ENCODE results near the gene GALNT7. TPM values are rescaled to one million over a fixed set of nuclear protein-coding genes. Genes with fewer than 3 reads are reported as not detected.

Gene GALNT7
- total RNA-seq, 1 experiment from 2014 or later: 16.8 TPM

DNA sequence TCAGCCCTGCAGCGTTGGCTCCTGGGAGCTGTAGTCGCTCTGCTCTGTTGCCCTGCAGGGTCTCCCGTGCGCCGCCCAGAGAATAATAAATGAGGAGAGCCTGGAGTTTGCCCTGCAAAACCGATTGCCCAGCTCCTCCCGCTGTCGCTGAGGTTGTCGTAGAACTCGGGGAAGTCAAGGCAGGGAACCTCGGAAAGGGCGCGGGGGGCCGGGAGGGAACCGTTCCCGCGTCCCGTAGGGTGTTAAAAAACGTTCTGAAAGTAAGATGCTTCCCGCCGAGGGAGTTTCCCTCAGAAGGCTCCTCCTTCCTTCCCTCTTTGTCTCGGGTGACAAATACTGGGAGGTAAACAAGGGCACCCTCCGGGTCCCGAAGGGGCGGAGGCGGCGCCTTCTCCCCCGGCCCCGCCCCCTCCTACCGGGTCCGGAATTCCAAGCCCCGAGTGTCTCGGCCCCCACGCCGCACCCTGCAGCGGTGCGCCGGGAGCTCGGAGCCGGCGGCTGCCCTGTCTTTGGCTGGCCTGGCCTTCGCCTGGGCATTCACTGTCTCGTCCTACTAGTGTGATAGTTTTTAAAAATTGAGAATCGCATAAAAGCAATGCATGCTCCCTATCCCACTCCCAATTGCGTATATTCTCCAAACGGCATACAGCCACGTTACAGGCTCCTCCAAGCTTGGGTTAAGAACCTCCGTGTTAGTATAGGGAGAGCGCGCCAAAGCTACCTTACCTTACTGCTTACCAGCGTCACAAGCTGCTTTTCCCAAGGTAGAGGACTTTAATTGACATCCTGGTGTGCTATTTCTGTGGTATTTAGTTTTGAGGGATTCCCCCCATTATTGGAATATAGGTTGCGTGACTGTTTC, 166.5 kb downstream of the GALNT7 start:
- ChIA-PET CTCF (interaction anchor here (0.6 to 1.2 kb wide), 5 partner anchors 16 to 114 kb away, joined by 3 to 20 read pairs (median 4); partner anchors contain the start of gene SAP30), POLR2A (interaction anchor here (0.6 to 3.1 kb wide), 11 partner anchors 11 to 600 kb away, joined by 3 to 113 read pairs (median 7); partner anchors contain the start of genes GALNT7 and SAP30)
- intact Hi-C loops (cut with micrococcal nuclease; ENCODE audit: unreplicated experiment): loop anchor here (1.0 to 10.0 kb wide), 3 partner anchors 10 to 860 kb away; partner anchors contain the start of gene SAP30
- Mint-ChIP-seq H3K4me3 (ENCODE audit: unreplicated experiment) (peak overlapping the region; percentile 86), H3K36me3 (ENCODE audit: insufficient read depth, unreplicated experiment) (peaks cover 52% of the 10 kb centered on the region), H3K27ac (ENCODE audit: unreplicated experiment) (peak overlapping the region; percentile 98), H3K27me3 (ENCODE audit: insufficient read depth, unreplicated experiment) (no peaks in the 10 kb centered on the region), H3K4me1 (ENCODE audit: low read depth, unreplicated experiment) (peaks cover 15% of the 10 kb centered on the region), H3K9me3 (ENCODE audit: unreplicated experiment) (no peaks in the 10 kb centered on the region)
- TSS peak; percentile 71 for BruUV-seq (replicated peaks)
- peak overlapping the region; percentile 62 for H3K4me3 ChIP-seq (ENCODE audit: low read depth, low read length)
- TF ChIP-seq, protein P1, sequence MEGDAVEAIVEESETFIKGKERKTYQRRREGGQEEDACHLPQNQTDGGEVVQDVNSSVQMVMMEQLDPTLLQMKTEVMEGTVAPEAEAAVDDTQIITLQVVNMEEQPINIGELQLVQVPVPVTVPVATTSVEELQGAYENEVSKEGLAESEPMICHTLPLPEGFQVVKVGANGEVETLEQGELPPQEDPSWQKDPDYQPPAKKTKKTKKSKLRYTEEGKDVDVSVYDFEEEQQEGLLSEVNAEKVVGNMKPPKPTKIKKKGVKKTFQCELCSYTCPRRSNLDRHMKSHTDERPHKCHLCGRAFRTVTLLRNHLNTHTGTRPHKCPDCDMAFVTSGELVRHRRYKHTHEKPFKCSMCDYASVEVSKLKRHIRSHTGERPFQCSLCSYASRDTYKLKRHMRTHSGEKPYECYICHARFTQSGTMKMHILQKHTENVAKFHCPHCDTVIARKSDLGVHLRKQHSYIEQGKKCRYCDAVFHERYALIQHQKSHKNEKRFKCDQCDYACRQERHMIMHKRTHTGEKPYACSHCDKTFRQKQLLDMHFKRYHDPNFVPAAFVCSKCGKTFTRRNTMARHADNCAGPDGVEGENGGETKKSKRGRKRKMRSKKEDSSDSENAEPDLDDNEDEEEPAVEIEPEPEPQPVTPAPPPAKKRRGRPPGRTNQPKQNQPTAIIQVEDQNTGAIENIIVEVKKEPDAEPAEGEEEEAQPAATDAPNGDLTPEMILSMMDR (IDR thresholded peaks at IDR 0.05; ENCODE audit: insufficient read depth in 1 of 2, low read depth in 1 of 2, low read length in 1 of 2, severe bottlenecking in 1 of 2, unreplicated experiment in 1 of 2): no peak
- H3K36me3 ChIP-seq (ENCODE audit: control insufficient read depth, insufficient read depth, low read length): no peaks in the 10 kb centered on the region; the same call in 1 of the 2 replicates
- DNase-seq: peak; percentile 91 to 92
- peaks cover 14% of the 10 kb centered on the region for H3K4me1 ChIP-seq
- H3K9me3 ChIP-seq: no peaks in the 10 kb centered on the region
- H3K27me3 ChIP-seq (replicated peaks; ENCODE audit: control insufficient read depth, insufficient read depth, low read length): no peaks in the 10 kb centered on the region

- intact Hi-C loops (cut with micrococcal nuclease; ENCODE audit: unreplicated experiment): loop anchor here (10.0 kb wide), 1 partner anchor 857 kb away; no protein-coding TSS in a partner anchor
- peaks cover 6% of the 10 kb centered on the region for H3K4me1 ChIP-seq
- no peak overlapping the region for H3K4me3 ChIP-seq (ENCODE audit: low read depth, low read length)
- H3K27ac Mint-ChIP-seq (ENCODE audit: unreplicated experiment): no peak overlapping the region
- no peak for DNase-seq
- TF ChIP-seq, protein P1 (IDR thresholded peaks at IDR 0.05; ENCODE audit: insufficient read depth in 1 of 2, low read depth in 1 of 2, low read length in 1 of 2, severe bottlenecking in 1 of 2, unreplicated experiment in 1 of 2): no peak
- no peaks in the 10 kb centered on the region for H3K9me3 ChIP-seq
- POLR2A ChIA-PET: no interaction called here
- no peaks in the 10 kb centered on the region for H3K27me3 Mint-ChIP-seq (ENCODE audit: insufficient read depth, unreplicated experiment)
- H3K36me3 Mint-ChIP-seq (ENCODE audit: insufficient read depth, unreplicated experiment): peaks cover 31% of the 10 kb centered on the region
- H3K9me3 Mint-ChIP-seq (ENCODE audit: unreplicated experiment): no peaks in the 10 kb centered on the region
- no peak overlapping the region for H3K4me3 Mint-ChIP-seq (ENCODE audit: unreplicated experiment)
- no TSS peak for BruUV-seq (replicated peaks)
- peaks cover 7% of the 10 kb centered on the region for H3K4me1 Mint-ChIP-seq (ENCODE audit: low read depth, unreplicated experiment)
- no peaks in the 10 kb centered on the region for H3K27me3 ChIP-seq (replicated peaks; ENCODE audit: control insufficient read depth, insufficient read depth, low read length)
- no peaks in the 10 kb centered on the region; the same call in 1 of the 2 replicates for H3K36me3 ChIP-seq (ENCODE audit: control insufficient read depth, insufficient read depth, low read length)
- CTCF ChIA-PET: no interaction called here
These were observed 168.9 kb downstream of the GALNT7 start for GRCh38 chr4:173337463-173337862.

DNA sequence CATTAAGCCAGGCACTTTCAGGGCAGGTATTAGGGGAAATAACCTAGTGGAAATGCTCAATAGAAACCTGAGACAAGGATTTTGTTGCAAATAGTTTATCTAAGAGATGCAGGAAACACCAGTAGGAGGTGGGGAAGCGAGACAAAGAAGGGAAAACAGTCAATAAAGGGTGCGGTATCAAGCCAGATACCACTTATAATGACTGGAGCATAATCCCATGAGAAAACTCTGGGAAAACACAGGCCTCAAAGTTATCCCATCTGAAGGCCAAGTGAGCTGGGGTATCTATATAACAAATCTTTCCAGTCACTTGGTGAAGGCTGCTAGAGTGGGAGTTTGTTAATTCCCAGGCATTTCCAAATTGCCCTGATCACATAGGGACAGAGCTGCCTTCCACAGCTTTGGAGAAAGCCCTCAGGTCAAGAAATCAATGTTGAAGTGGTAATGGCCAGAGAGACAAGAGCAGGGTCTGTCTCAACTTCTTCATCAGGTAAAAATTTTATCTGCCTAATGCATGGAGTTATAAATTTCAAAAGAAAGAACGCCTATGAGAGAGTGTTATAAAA, 175.3 kb downstream of the GALNT7 start:
- no peak overlapping the region for H3K4me3 ChIP-seq (ENCODE audit: low read depth, low read length)
- no peaks in the 10 kb centered on the region for H3K27me3 Mint-ChIP-seq (ENCODE audit: insufficient read depth, unreplicated experiment)
- H3K9me3 ChIP-seq: no peaks in the 10 kb centered on the region
- no peaks in the 10 kb centered on the region for H3K36me3 ChIP-seq (ENCODE audit: control insufficient read depth, insufficient read depth, low read length)
- TF ChIP-seq, protein P1 (IDR thresholded peaks at IDR 0.05; ENCODE audit: insufficient read depth in 1 of 2, low read depth in 1 of 2, low read length in 1 of 2, severe bottlenecking in 1 of 2, unreplicated experiment in 1 of 2): no peak
- no TSS peak for BruUV-seq (replicated peaks)
- CTCF ChIA-PET: no interaction called here
- peaks cover 17% of the 10 kb centered on the region for H3K4me1 Mint-ChIP-seq (ENCODE audit: low read depth, unreplicated experiment)
- H3K4me1 ChIP-seq: peaks cover 22% of the 10 kb centered on the region; the same call in 1 of the 2 replicates
- intact Hi-C loops (cut with micrococcal nuclease; ENCODE audit: unreplicated experiment): no loop called here
- no peak overlapping the region for H3K4me3 Mint-ChIP-seq (ENCODE audit: unreplicated experiment)
- no peaks in the 10 kb centered on the region for H3K27me3 ChIP-seq (replicated peaks; ENCODE audit: control insufficient read depth, insufficient read depth, low read length)
- POLR2A ChIA-PET: no interaction called here
- H3K9me3 Mint-ChIP-seq (ENCODE audit: unreplicated experiment): no peaks in the 10 kb centered on the region
- no peaks in the 10 kb centered on the region for H3K36me3 Mint-ChIP-seq (ENCODE audit: insufficient read depth, unreplicated experiment)
- no peak overlapping the region for H3K27ac Mint-ChIP-seq (ENCODE audit: unreplicated experiment)
- DNase-seq: no peak

All from Caco-2 (cell line).